Measurements from ENCODE around the gene KRTAP10-7.
"Not testable (repeated sequence)": the region's sequence is repeated elsewhere in the genome, so short reads cannot be mapped to it uniquely, and the experiment has no call there.

KRTAP10-7 gene

DNA sequence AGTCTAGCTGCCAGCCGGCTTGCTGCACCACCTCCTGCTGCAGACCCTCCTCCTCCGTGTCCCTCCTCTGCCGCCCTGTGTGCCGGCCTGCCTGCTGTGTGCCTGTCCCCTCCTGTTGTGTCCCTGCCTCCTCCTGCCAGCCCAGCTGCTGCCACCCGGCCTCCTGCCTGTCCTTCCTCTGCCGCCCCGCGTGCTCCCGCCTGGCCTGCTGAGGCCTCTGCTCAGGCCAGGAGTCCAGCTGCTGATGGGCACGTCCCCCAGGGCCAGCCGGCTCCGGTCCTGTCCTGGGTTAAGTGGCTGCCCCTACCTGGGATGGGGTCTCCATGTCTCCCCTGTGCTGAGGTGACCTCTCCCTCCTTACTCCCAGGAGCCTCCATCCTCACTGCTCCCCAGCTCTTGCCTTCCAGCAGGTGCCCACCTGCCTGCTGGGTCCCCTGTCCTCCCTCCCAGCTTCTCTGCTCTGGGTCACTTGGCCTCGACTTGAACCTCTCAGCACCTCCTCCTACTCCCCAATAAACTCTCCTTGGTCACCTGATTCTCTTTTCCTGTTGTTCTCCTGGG, 12.4 kb downstream of the KRTAP10-7 start:
- DNase-seq, result no peak

DNA sequence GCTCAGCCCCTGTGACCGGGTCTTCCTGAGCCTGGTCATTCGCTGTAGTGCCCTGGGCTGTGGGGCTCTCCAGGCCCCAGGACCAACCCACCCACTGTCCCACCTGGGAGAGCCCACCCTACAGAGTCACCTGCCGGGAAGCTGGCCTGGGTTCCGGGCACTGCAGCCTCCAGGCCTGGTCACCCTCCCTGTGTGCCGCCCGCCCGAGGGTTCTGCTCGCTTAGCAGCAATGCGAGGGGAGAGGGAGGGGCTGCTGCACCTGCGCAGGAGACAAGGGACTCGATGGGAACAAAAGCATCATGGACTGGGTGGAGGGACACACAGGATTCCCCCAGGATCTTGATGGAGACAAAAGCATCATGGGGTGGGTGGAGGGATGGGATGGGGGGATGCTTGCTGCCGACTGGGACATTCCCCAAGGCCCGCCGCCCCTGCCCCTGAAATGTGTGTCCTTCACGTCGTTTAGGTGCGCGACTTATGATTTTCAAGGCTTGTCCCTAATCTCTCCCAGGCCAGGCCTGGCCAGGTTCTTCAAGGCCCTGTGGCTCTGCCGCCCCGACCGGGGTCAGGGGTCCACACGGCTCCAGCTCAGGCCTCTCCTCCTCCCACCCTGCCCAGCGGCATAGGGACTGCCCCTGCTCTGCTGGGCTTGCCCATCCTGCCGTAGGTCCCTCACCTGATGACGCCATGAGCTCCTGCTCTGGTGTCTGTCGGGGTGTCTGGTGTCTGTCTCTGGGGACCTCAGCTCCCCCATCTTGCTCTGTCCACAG, 13.2 kb downstream of the KRTAP10-7 start:
- DNase-seq, result no peak

DNA sequence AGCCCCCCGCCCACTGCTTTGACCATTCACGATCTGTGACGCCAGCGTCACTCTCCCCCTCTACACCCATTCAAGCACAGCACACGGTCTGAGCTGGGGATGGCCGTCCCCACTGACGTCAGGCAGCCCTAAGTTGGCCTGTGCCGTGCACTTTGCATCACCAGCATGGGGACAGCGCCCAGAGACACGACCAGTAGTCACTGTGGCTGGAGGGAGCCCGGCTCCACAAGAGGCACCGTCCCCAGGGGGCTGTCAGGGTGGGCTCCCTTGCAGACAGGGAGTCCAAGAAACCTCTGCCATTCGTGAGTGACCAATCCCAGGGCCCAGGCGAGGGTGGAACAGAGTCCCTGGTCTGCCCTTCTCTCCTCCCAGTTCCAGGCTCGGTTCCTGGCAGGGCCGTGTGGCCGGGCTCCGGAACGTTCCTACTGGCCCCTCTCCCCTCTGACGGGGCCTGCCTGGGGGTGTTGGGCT, 13.8 kb downstream of the KRTAP10-7 start:
- no peak for DNase-seq

DNA sequence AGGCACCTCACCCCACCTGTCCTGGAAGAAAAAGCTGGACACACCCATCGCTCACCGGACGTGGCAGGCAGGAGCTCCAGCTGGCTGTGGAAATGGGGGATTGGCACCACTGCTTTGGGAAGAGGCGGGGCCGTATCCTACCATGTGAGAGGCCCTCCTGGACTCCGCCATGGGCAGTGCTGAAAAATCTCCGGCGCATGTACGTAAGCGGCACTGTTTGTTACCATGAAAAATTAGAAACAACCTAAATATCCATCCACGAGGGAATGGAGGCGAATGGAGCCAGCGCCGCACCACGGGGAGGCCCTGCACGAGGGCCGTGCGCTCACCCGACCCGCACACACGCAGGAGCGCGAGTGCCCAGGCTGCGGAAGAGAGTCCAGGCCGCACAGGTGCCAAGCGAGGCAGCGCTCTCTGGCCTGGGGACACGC, 14.6 kb downstream of the KRTAP10-7 start:
- DNase-seq, result no peak

DNA sequence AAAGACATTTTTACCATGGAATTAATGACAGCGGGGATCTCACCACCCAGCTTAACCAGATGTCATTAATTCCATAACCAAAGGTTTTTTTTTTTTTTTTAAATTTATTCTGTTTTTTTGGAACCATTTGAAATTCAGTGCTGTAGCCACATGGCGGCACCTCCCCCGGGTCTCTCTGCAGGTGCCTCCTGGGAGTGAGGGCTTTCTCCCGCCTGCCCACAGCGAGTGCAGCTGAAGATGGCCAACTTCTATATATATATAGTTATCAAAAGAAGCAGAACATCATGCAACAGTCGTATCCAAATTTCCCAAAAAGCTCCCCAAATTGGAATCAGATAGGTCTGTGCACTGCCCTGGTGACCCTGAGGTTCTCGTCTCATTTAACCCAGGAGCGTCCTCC, 15.1 kb downstream of the KRTAP10-7 start:
- DNase-seq, result no peak

DNA sequence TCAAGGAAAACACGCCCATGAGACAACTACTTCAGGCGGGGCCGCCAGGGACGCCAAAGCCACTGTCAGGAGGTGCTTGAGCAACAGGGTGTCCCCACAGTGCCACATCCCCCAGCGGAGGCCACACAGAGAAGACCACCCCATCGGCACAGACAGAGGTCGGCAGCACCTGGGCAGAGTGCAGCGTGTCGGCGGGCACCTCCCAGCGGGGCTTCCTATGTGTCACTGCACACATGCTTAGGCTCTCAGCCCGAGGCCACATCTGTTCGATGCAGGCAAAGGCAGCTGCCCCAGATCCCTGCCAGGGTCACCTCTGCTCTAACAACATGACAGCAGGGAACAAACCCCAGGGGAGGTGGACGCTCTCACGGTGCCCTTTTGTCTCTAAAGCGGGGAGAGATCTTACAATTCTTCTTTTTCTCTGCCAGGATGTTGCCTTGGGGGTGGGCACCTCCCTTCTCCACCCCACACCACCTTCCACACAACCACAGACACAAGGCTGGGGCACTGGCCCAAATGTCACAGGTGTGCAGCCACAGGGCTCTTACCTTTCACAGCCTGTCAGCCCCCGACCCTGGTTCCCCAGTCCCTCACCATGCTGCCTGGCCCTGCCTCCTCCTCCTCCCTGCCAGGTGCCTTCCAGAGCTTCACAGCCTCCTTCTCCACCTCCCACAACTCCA, 15.7 kb downstream of the KRTAP10-7 start:
- no peak for DNase-seq

DNA sequence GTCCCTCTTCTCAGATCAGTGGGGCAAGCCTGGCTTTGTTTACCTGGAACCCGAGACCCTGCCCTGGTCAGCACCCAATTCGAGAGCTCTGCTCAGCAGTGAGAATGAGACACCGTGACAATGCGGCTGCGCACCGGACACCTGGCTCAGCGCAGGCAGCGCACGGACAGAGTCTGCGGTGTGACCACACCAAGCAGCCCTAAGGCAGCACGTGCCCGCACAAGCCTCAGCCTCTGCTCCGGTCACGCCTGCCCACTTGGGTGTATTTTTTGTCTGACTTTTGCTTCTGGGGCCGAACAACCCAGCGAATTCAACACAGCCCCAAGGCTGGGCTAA, 16.2 kb downstream of the KRTAP10-7 start:
- no peak for DNase-seq

DNA sequence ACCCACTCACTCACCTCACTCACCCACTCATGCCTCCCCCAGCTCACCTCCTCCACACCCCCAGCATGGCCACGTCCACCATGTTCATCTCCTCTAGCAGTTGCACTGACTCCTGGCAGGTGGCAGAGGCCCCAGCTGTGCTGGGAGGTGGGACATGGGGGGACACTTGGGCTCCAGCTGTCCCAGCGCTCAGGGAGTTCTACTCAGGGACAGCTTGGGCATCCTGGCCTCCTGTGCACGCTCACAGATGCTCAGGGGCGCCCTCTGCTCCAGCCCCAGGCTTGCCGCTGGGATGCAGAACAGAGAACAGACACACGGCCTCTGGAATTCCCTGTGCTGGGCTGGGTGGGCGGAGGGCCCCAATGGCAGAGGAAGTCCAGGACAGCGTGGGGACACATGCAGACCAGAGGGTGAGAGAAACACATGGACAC, 16.7 kb downstream of the KRTAP10-7 start:
- no peak for DNase-seq

DNA sequence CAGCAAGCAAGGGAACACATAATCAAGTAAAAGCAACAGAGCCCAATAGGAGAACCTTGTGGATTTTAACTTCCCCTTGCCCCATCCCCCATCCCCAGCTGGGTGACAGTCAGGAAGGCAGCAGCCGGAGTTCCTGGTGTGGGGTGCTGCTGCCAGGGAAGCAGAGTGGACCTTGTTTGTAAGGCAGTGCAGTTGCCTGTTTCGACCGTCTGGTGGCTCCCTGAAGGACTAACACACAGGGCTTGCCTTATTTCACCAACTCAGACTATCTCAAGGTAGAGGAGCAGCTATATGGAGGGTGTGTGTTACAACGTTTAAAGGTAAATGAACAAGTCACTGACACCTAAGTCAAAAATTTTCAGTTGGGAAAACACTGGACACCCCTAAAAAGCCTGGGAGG, 18.1 kb downstream of the KRTAP10-7 start:
- peak; percentile 52 for DNase-seq

DNA sequence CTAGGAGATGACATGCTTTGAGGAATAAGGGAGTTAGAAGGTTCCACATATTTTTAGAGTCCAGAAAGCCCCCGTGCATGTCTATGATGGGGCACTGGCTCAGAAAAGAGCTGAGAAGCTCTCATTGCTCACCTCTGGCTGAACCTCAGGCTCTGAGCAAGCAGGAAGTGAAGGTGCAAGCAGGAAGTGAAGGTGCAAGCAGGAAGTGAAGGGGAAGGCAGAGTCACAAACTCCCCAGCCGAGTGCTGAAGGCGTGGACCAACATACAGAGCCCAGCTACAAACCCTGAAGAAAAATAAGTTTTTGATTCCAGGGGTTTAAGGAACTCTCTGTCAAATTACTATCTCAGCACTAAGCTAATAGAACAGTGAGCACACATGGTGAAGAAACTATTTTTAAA, 18.5 kb downstream of the KRTAP10-7 start:
- no peak for DNase-seq

DNA sequence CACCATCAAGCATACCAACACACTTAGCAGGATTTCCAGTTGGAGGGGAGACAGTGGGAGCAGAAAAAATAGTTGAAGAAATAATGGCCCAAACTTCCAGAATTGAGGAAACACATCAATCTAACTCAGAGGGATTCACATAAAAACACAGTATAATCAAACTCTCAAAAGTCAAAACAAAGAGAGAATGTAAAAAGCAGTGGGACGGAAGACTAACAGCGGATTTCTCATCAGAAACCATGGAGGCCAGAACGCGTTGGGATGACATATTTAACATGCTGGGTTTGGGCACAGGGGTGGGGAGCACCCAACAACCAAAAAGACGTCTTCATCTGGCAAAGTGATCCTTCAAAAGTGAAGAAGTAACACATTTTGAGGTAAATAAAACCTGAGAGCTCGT, 19.5 kb downstream of the KRTAP10-7 start:
- no peak for DNase-seq

DNA sequence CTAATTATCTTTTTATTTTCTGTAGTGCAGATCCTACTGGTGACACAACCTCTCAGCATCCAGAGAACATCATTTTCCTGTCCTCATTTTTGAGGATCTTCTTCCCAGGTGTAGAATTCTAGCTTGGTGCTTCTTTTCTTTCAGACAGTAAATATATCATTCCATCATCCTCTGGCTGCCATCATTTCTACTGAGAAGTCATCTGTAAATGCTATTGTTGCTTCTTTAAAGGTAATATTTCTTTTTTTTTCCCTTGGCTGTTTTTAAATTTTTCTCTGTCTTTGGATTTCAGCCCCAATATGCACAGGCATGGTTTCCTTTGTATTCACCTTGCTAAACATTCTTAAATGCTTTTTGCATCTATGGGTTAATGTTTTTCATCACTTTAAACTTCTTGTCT, 23.2 kb downstream of the KRTAP10-7 start:
- DNase-seq, result no peak

DNA sequence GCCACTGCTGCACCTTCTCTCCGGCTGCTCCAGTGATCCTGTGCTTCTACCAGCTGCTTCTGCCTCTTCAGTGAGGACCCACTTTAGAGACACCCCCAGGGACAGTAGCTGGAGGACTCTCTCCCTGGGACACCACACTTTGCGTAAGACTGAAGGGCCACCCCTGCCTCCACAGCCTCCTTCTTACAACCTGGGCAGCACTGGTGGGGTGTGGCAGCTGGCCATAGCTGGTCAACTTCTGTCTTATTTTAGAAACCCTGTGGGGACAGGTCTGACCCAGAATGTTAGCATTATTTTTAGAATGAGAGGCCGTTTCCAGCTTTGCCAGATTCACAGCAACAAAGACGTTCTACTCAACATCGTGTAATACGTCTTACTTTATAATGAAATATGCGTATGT, 25.4 kb downstream of the KRTAP10-7 start:
- DNase-seq, result no peak

DNA sequence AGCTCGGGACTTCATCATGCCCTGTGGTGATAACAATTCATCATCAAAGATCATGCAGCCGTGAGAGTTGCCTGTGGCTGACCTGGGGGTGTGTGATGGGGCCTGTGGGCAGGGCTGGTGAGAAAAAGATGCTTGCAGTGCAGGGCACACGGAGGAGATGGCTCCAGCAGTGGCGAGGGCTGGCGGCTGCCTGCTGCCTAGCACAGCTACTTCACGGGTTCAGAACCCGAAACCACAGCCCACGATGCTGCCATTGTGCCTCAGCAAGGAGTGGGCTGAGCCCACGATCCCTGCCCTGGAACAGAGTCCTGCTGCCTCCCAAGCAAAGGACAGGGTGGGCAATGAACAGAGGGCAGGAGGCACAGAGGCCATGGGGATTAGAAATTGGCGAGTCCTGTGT, 25.9 kb downstream of the KRTAP10-7 start:
- DNase-seq, result no peak

DNA sequence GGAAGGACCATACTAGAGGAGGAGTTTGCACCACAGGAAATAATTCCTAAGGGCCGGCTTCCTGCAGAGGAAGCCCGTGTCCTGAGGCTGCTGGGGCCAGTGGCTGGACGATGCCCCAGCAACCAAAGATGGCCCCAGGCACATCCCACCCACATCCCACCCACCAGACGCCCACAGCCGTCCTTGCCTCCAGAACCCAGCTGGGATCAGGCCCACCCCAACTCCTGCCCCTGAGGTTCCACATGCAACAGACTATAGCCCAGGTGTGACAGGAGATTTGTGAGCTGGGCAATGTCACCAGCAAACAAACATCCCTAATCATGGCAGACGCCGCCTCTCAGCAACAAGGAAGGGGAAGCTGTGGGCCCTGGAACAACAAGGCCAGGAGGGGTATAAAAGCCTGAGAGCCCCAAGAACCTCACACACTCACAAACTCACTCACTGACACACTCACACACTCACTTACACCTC, 26.3 kb downstream of the KRTAP10-7 start, which contains the start of gene KRTAP10-9:
TSS of gene KRTAP10-9 (plus strand) at position 421 of the 471 bp plus-strand sequence. CDS start 79 bp downstream, outside the sequence.
- no peak for DNase-seq

DNA sequence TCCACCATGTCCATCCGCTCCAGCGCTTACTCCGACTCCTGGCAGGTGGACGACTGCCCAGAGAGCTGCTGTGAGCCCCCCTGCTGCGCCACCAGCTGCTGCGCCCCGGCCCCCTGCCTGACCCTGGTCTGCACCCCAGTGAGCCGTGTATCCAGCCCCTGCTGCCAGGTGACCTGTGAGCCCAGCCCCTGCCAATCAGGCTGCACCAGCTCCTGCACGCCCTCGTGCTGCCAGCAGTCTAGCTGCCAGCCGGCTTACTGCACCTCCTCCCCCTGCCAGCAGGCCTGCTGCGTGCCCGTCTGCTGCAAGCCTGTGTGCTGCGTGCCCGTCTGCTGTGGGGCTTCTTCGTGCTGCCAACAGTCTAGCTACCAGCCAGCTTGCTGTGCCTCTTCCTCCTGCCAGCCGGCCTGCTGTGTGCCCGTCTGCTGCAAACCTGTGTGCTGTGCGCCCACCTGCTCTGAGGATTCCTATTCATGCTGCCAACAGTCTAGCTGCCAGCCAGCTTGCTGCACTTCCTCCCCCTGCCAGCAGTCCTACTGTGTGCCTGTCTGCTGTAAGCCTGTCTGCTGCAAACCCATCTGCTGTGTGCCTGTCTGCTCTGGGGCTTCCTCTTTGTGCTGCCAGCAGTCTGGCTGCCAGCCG, 26.9 kb downstream of the KRTAP10-7 start:
- not testable (repeated sequence) for DNase-seq

DNA sequence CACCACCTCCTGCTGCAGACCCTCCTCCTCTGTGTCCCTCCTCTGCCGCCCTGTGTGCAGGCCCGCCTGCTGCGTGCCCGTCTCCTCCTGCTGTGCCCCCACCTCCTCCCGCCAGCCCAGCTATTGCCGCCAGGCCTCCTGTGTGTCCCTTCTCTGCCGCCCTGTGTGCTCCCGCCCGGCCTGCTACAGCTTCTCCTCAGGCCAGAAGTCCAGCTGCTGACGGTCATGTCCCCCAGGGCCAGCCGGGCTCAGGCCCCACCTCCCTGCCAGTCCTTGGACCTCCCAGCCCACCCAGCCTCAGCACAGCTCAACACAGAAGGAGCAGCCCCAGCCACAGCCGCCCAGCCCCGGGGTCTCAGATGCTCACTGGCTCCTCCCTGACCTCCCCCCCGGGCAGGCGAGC, 27.4 kb downstream of the KRTAP10-7 start:
- DNase-seq, result not testable (repeated sequence)

DNA sequence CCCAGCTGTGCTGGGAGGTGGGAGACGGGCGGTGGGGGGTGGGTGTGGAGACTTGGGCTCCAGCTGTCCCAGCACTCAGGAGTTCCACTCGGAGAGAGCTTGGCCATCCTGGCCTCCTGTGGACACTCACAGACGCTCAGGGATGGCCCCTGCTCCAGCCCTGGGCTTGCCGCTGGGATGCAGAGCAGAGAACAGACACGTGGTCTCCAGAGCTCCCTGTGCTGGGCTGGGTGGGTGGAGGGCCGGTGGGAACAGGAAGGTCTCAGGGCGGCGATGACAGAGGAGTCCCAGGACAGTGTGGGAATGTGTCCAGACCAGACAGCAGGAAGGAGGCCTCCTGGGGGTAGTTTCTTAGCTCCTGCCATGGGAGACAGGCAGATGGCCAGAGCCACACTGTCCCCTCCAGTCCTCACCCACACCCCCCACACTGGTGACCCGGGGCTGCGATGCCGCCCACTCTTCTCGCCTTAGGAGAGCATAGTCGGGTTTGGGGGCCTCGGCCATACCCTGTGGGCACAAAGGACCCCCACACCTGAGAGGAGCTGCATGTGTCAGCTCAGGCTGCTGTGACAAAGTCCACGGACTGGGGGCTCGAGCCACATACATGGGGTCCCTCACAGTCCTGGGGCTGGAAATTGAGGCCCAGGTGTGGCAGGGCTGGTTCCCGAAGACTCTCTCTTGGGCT, 28.5 kb downstream of the KRTAP10-7 start:
- DNase-seq, result no peak

DNA sequence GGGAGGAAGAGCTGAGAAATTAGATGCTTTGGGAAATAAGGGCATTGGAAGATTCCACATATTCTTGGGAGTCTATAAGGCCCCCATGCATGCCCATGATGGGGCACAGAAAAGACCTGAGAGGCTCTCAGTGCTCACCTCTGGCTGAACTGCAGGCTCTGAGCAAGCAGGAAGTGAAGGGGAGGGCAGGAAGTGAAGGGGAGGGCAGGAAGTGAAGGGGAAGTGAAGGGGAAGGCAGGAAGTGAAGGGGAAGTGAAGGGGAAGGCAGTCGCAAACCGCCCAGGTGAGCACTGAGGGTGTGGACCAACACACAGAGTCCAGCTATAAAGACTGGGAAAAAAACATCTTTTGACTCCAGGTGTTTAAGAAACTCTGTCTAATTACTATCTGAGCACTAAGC, 30.0 kb downstream of the KRTAP10-7 start:
- no peak for DNase-seq

DNA sequence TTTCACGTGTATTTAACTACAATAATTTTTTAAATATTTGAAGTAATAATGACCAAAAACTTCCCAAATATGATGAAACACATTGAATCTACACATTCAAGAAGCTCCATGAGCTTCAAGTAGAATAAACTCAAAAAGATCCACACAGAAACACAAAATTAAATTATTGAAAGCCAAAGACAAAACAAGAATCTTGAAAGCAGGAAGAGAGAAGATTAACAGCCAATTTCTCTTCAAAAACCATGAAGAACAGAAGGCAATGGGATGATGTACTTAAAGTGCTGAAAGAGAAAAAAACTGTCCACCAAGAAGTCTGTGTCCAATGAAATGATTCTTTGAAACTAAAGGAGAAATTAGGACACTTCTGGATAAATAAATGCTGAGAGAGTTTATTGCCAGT, 31.7 kb downstream of the KRTAP10-7 start:
- no peak for DNase-seq

DNA sequence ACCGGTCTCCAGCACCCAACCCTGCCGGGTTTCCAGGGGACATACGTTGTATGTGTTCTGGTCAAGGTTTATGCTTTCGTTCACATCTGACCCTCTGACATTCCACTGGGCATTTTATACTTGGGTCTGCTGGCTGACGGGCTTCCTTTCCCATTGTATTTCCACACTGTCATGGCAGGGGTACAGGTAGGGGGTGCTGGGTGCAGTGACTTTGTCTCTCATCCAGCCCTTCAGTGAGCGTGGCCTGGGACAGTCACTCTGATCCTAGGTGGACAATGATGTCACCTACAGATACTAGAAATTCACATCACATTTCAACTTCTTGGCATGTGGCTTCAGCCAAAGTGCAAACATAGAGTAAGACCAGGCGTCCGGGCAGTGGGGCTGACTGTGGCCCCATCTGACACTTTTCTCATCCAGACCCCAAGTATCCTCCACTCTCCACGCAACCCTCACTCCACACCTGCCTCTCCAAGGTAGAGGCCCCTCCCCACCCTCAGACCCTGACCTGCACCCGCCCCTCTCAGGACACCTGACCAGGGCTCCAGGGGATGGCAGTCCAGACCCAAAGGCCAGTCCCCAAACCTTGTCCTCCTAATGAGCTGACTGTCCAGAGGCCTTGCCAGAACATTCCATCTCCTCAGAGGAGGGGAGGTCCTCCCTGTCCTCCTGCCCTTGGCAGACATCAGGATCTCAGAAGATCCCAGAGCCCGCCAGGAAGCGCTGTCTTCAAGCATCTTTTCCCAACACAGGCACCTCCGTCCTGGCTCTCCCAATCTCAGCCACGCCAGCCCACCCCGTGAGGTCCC, 36.0 kb downstream of the KRTAP10-7 start:
- no peak for DNase-seq
